Breast epithelium (tissue), 3 donors: ENCODE data around the gene PSMD14.

Source experiments
- POLR2A ChIP-seq: fragments of 450-650 bp; IDR thresholded peaks from one replicate; pipeline ENCODE4 v1.6.1; 2016; ENCODE audit warnings: antibody characterized with exemption, mild to moderate bottlenecking, moderate library complexity
- POLR2AphosphoS5 ChIP-seq, 3 donors: sonication (generic); formaldehyde crosslinking; IDR thresholded peaks; one replicate each; pipeline ENCODE4 v1.6.1; 2017; ENCODE audit warnings: antibody characterized with exemption in 3 of 3
- TF ChIP-seq, protein P1 (sequence below), 3 donors: fragments of 450-650 bp; IDR thresholded peaks; one replicate each; pipeline ENCODE4 v1.5.1; 2016 to 2017; ENCODE audit warnings: antibody characterized with exemption in 3 of 3, mild to moderate bottlenecking in 3 of 3, moderate library complexity in 3 of 3

DNA sequence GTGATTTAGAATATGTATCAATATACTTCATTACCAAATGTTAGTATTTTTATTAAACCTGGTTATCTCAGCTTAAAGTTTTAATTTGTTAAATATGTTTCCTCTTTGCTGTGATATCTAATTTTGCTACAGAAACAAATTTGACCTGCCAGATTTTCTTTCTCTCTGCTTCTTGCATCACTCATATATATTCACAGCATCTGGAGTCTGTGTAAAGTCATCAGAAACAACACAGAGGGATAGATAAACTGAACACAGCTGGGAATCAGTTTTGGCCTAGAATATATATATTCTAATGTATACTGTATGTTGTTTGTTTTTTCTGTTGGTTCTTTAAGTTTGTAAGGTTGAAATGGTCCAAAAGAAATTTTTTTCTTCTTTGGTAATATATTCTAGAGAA lies 8.5 kb downstream of the PSMD14 start:
- TF ChIP-seq, protein P1, sequence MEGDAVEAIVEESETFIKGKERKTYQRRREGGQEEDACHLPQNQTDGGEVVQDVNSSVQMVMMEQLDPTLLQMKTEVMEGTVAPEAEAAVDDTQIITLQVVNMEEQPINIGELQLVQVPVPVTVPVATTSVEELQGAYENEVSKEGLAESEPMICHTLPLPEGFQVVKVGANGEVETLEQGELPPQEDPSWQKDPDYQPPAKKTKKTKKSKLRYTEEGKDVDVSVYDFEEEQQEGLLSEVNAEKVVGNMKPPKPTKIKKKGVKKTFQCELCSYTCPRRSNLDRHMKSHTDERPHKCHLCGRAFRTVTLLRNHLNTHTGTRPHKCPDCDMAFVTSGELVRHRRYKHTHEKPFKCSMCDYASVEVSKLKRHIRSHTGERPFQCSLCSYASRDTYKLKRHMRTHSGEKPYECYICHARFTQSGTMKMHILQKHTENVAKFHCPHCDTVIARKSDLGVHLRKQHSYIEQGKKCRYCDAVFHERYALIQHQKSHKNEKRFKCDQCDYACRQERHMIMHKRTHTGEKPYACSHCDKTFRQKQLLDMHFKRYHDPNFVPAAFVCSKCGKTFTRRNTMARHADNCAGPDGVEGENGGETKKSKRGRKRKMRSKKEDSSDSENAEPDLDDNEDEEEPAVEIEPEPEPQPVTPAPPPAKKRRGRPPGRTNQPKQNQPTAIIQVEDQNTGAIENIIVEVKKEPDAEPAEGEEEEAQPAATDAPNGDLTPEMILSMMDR (IDR thresholded peaks at IDR 0.05): no peak
- TF ChIP-seq POLR2A (no peak), POLR2AphosphoS5 (IDR thresholded peaks at IDR 0.05) (no peak)
